ENCODE data around the gene MTUS2.

- TF ChIP-seq CTCF (IDR thresholded peaks at IDR 0.05), result no peak
- no peak for TF ChIP-seq POLR2AphosphoS5 (IDR thresholded peaks at IDR 0.05)
These were observed 2.0 kb downstream of the MTUS2 start for GRCh38 chr13:28822151-28822550.
